Fibroblast of lung (primary cell): ENCODE measurements around the gene METTL16. TPM values are rescaled to one million over a fixed set of nuclear protein-coding genes. Genes with fewer than 3 reads are reported as not detected.

Source experiments
- DNase-seq, 2 donors: peaks; one replicate each; pipeline versions ENCODE4 v3.0.0 to v3.0.0-alpha.2; 2010; ENCODE audit warnings: low read depth in 2 of 2
- H2AFZ ChIP-seq: 2 replicates; pipeline ENCODE4 v1.5.1; 2012; ENCODE audit warnings: low read length, control low read depth, inconsistent platforms
- H3K27ac ChIP-seq: 2 replicates; pipeline ENCODE4 v1.5.1; 2011; ENCODE audit warnings: low read length, control low read depth; ENCODE audit not compliant: insufficient read depth
- H3K27me3 ChIP-seq: 2 replicates; pipeline ENCODE4 v1.5.1; 2011; ENCODE audit warnings: mild to moderate bottlenecking, low read length; ENCODE audit not compliant: control insufficient read depth, insufficient read depth
- H3K36me3 ChIP-seq: 2 replicates; pipeline ENCODE4 v1.5.1; 2011; ENCODE audit warnings: low read length; ENCODE audit not compliant: control insufficient read depth, insufficient read depth
- H3K4me1 ChIP-seq: 2 replicates; pipeline ENCODE4 v1.5.1; 2011; ENCODE audit warnings: low read length; ENCODE audit not compliant: control insufficient read depth, insufficient read depth; ENCODE audit errors: extremely low read depth
- H3K4me2 ChIP-seq: 2 replicates; pipeline ENCODE4 v1.5.1; 2011; ENCODE audit warnings: low read length, control low read depth; ENCODE audit not compliant: insufficient read depth; ENCODE audit errors: extremely low read depth
- H3K4me3 ChIP-seq, 4 experiments: fragments of 200-600 bp in 1 of 4; sonication (generic) in 1 of 4; replicated peaks in 1 of 4; 2 replicates each; pipeline ENCODE4 v1.5.1; 2011 to 2016; ENCODE audit warnings: low read length in 4 of 4, low read depth in 3 of 4, mild to moderate bottlenecking in 3 of 4, control low read depth in 2 of 4, inconsistent platforms in 1 of 4, mixed read lengths in 1 of 4; ENCODE audit not compliant: insufficient read depth in 1 of 4; ENCODE audit errors: control extremely low read depth in 1 of 4
- H3K79me2 ChIP-seq: 2 replicates; pipeline ENCODE4 v1.5.1; 2012; ENCODE audit warnings: mild to moderate bottlenecking, low read length, inconsistent platforms; ENCODE audit not compliant: control insufficient read depth, insufficient read depth
- H3K9ac ChIP-seq: 2 replicates; pipeline ENCODE4 v1.5.1; 2011; ENCODE audit warnings: mild to moderate bottlenecking, low read length, control low read depth; ENCODE audit not compliant: insufficient read depth
- H3K9me3 ChIP-seq: 2 replicates; pipeline ENCODE4 v1.5.1; 2012; ENCODE audit warnings: low read depth, low read length; ENCODE audit not compliant: control insufficient read depth, insufficient read depth
- H4K20me1 ChIP-seq: 2 replicates; pipeline ENCODE4 v1.5.1; 2011; ENCODE audit warnings: low read length; ENCODE audit not compliant: control insufficient read depth, insufficient read depth; ENCODE audit errors: extremely low read depth
- CTCF ChIP-seq, 2 donors: IDR thresholded peaks in 1 of 2; conservative IDR thresholded peaks in 1 of 2; 1 replicate in 1 of 2; 2 replicates in 1 of 2; pipeline ENCODE4 v1.5.1; 2011 to 2012; ENCODE audit warnings: low read length in 2 of 2, control low read depth in 1 of 2, inconsistent platforms in 1 of 2, low read depth in 1 of 2, mild to moderate bottlenecking in 1 of 2
- EZH2 ChIP-seq: IDR thresholded peaks from 2 replicates; pipeline ENCODE4 v1.5.1; 2012; ENCODE audit warnings: low read length, control low read depth, mild to moderate bottlenecking; ENCODE audit errors: missing control alignments
- polyA plus RNA-seq, 2 donors: library from polyadenylated mRNA; depleted of rRNA in 1 of 2; stranded (reverse) in 1 of 2; unstranded in 1 of 2; fragments of >200 nt; gene quantifications; 2 replicates each; pipeline ENCODE4 v1.2.1, GENCODE V29; 2011 to 2012; ENCODE audit warnings: missing spikeins in 1 of 2
- total RNA-seq: library from RNA; depleted of rRNA; stranded (reverse); fragments of >200 nt; gene quantifications from 2 replicates; pipeline ENCODE4 v1.2.1, GENCODE V29; 2014

Gene METTL16
- total and polyA plus RNA-seq, 2 donors (not counting 1 experiment from before 2014, with no cell fraction given), result 12.2 to 13.4 TPM

GRCh38 chr17:2453866-2454265, 57.8 kb downstream of the METTL16 start:
- no peak overlapping the region for H3K4me2 ChIP-seq
- no peak overlapping the region for H3K4me3 ChIP-seq
- no peaks in the 10 kb centered on the region for H3K36me3 ChIP-seq
- DNase-seq, result no peak
- no peak for TF ChIP-seq EZH2
- no peak for TF ChIP-seq CTCF (conservative IDR thresholded peaks at IDR 0.05 in 1 of 2, IDR thresholded peaks at IDR 0.05 in 1 of 2; ENCODE audit: low read depth in 1 of 2, low read length in 2 of 2)
- no peaks in the 10 kb centered on the region for H3K9me3 ChIP-seq
- peaks cover 5% of the 10 kb centered on the region for H3K4me1 ChIP-seq
- no peak overlapping the region for H2AFZ ChIP-seq
- H4K20me1 ChIP-seq, result no peaks in the 10 kb centered on the region
- H3K27ac ChIP-seq, result no peak overlapping the region
- no peak overlapping the region for H3K9ac ChIP-seq
- no peaks in the 10 kb centered on the region for H3K79me2 ChIP-seq
- H3K27me3 ChIP-seq, result no peaks in the 10 kb centered on the region

GRCh38 chr17:2453325-2453724, 58.4 kb downstream of the METTL16 start:
- TF ChIP-seq CTCF (conservative IDR thresholded peaks at IDR 0.05 in 1 of 2, IDR thresholded peaks at IDR 0.05 in 1 of 2; ENCODE audit: low read depth in 1 of 2, low read length in 2 of 2) (no peak), EZH2 (no peak)
- no peak for DNase-seq
- Histone ChIP-seq H3K79me2 (no peaks in the 10 kb centered on the region), H3K9ac (no peak overlapping the region), H3K27me3 (no peaks in the 10 kb centered on the region), H4K20me1 (no peaks in the 10 kb centered on the region), H3K36me3 (no peaks in the 10 kb centered on the region), H3K9me3 (no peaks in the 10 kb centered on the region), H3K4me1 (no peaks in the 10 kb centered on the region), H3K4me3 (no peak overlapping the region), H3K4me2 (no peak overlapping the region), H3K27ac (no peak overlapping the region), H2AFZ (no peak overlapping the region)

GRCh38 chr17:2452216-2452750, 59.4 kb downstream of the METTL16 start:
- Histone ChIP-seq H3K36me3 (no peaks in the 10 kb centered on the region), H3K4me1 (no peaks in the 10 kb centered on the region), H4K20me1 (no peaks in the 10 kb centered on the region), H3K4me2 (no peak overlapping the region), H2AFZ (no peak overlapping the region), H3K9me3 (no peaks in the 10 kb centered on the region), H3K27me3 (no peaks in the 10 kb centered on the region), H3K4me3 (no peak overlapping the region), H3K9ac (no peak overlapping the region), H3K79me2 (no peaks in the 10 kb centered on the region), H3K27ac (no peak overlapping the region)
- TF ChIP-seq EZH2 (no peak), CTCF (conservative IDR thresholded peaks at IDR 0.05 in 1 of 2, IDR thresholded peaks at IDR 0.05 in 1 of 2; ENCODE audit: low read depth in 1 of 2, low read length in 2 of 2) (no peak)
- no peak for DNase-seq
